NCI-H146 treated with DMSO at 0.1 percent for 48 hours (cell line): ENCODE results near the gene SRC.
A peak's percentile ranks its signal among the peaks of the same experiment; 100 is the strongest.

Experiments
- DNase-seq: peaks from one replicate; lab custom pipeline; 2025; ENCODE audit not compliant: unreplicated experiment; lab: John Stamatoyannopoulos, UW

Gene SRC

GRCh38 chr20:37345339-37346235 lies at the start of gene SRC:
Gene SRC, plus strand, starts transcription at chr20:37346140. Its CDS starts 38,014 bp downstream, at chr20:37384154.
- DNase-seq = peak; percentile 50

GRCh38 chr20:37296371-37296770 lies 49.6 kb upstream of the SRC start:
- DNase-seq = no peak

GRCh38 chr20:37297066-37297736 lies 48.7 kb upstream of the SRC start:
- no peak for DNase-seq

GRCh38 chr20:37298190-37298939 lies 47.6 kb upstream of the SRC start:
- DNase-seq = no peak

GRCh38 chr20:37299718-37300528 lies 46.0 kb upstream of the SRC start:
- no peak for DNase-seq

- DNase-seq = no peak
These were observed 44.8 kb upstream of the SRC start for GRCh38 chr20:37301120-37301519.

GRCh38 chr20:37301558-37301957 lies 44.4 kb upstream of the SRC start:
- no peak for DNase-seq

- DNase-seq = no peak
These were observed 43.0 kb upstream of the SRC start for GRCh38 chr20:37302981-37303380.

GRCh38 chr20:37303637-37304036 lies 42.3 kb upstream of the SRC start:
- peak; percentile 28 for DNase-seq

GRCh38 chr20:37305079-37305478 lies 40.9 kb upstream of the SRC start:
- DNase-seq = no peak

GRCh38 chr20:37305839-37306238 lies 40.1 kb upstream of the SRC start:
- DNase-seq = no peak

GRCh38 chr20:37308086-37309050 lies 37.6 kb upstream of the SRC start:
- DNase-seq = no peak

- DNase-seq = no peak
These were observed 36.6 kb upstream of the SRC start for GRCh38 chr20:37309290-37309689.

GRCh38 chr20:37309936-37310590 lies 35.9 kb upstream of the SRC start:
- DNase-seq = no peak

- no peak for DNase-seq
These were observed 35.0 kb upstream of the SRC start for GRCh38 chr20:37310951-37311350.

- DNase-seq = no peak
These were observed 34.1 kb upstream of the SRC start for GRCh38 chr20:37311710-37312355.

- no peak for DNase-seq
These were observed 32.3 kb upstream of the SRC start for GRCh38 chr20:37313546-37314091.

- no peak for DNase-seq
These were observed 31.8 kb upstream of the SRC start for GRCh38 chr20:37314099-37314498.
